Spinal cord (tissue), 10 donors: ENCODE measurements around the gene HYAL2. TPM values are rescaled to one million over a fixed set of nuclear protein-coding genes. Genes with fewer than 3 reads are reported as not detected.

ENCODE experiments used
- DNase-seq, 6 donors: peaks; one replicate each; pipeline versions ENCODE4 v3.0.0 to v3.0.0-alpha.2; 2013 to 2015; ENCODE audit warnings: low spot score in 6 of 6, low read depth in 4 of 6
- H3K27ac ChIP-seq: one replicate; pipeline ENCODE4 v1.5.1; 2013; ENCODE audit warnings: low read depth, low read length, control low read depth
- H3K27me3 ChIP-seq: one replicate; pipeline ENCODE4 v1.6.1; 2013; ENCODE audit warnings: low read length; ENCODE audit not compliant: control insufficient read depth, insufficient read depth
- H3K36me3 ChIP-seq: one replicate; pipeline ENCODE4 v1.6.1; 2013; ENCODE audit warnings: low read length; ENCODE audit not compliant: control insufficient read depth, insufficient read depth
- H3K4me1 ChIP-seq: one replicate; pipeline ENCODE4 v1.6.1; 2013; ENCODE audit warnings: low read length; ENCODE audit not compliant: control insufficient read depth, insufficient read depth
- H3K4me3 ChIP-seq: one replicate; pipeline ENCODE4 v1.5.1; 2013; ENCODE audit warnings: low read depth, low read length, control low read depth
- H3K9me3 ChIP-seq: one replicate; pipeline ENCODE4 v1.6.1; 2013; ENCODE audit warnings: low read length; ENCODE audit not compliant: control insufficient read depth, insufficient read depth
- WGBS: methylation state at CpG from one replicate; pipeline ENCODE4 v1.1.5; 2013; ENCODE audit warnings: missing lambda C conversion rate; ENCODE audit not compliant: insufficient coverage; 5-methylcytosine and 5-hydroxymethylcytosine counted together
- long read RNA-seq, 4 donors: transcript quantifications; one replicate each; lab custom pipeline, GENCODE V29; 2026
- polyA plus RNA-seq, 2 donors: library from polyadenylated mRNA; unstranded; fragments of 120-200 nt; gene quantifications; one replicate each; pipeline ENCODE4 v1.2.1, GENCODE V29; 2013; ENCODE audit not compliant: insufficient read length in 2 of 2
- total RNA-seq, 2 donors: library from RNA; depleted of rRNA in 1 of 2; stranded (reverse); fragments of 120-200 nt in 1 of 2; fragments of >200 nt in 1 of 2; gene quantifications; one replicate each; pipeline versions ENCODE4 v1.2.3 to v1.2.4, GENCODE V29; 2013 to 2014
- donor health status: healthy.

The HYAL2 gene
- total RNA-seq, result 10 to 100 TPM; 30.0 to 92.3 TPM
- polyA plus RNA-seq, result 10 to 100 TPM; 35.9 to 40.3 TPM
- long read RNA-seq, donor 1, full-length matches to known transcripts, result 21 of 26 reads
- long read RNA-seq, donor 1, partial matches to known transcripts, result 5 of 26 reads
- long read RNA-seq, donor 1, other reads (novel, unspliced or antisense), result 0 of 26 reads
- long read RNA-seq, donor 2, full-length matches to known transcripts, result 13 of 13 reads
- long read RNA-seq, donor 2, partial matches to known transcripts, result 0 of 13 reads
- long read RNA-seq, donor 2, other reads (novel, unspliced or antisense), result 0 of 13 reads
- long read RNA-seq, donor 3, full-length matches to known transcripts, result 10 of 10 reads
- long read RNA-seq, donor 3, partial matches to known transcripts, result 0 of 10 reads
- long read RNA-seq, donor 3, other reads (novel, unspliced or antisense), result 0 of 10 reads
- long read RNA-seq, donor 4, full-length matches to known transcripts, result 68 of 73 reads
- long read RNA-seq, donor 4, partial matches to known transcripts, result 5 of 73 reads
- long read RNA-seq, donor 4, other reads (novel, unspliced or antisense), result 0 of 73 reads

GRCh38 chr3:50322386-50323091 is at the start of gene HYAL2:
Gene HYAL2, minus strand, starts transcription at chr3:50322745. Its CDS starts 2,256 bp downstream, at chr3:50320489.
- Histone ChIP-seq H3K9me3 (no peaks in the 10 kb centered on the region), H3K36me3 (peaks cover 62% of the 10 kb centered on the region), H3K4me1 (peaks cover 74% of the 10 kb centered on the region), H3K27ac (peak within 1 kb of the TSS; percentile 96), H3K4me3 (peak within 1 kb of the TSS; percentile 89), H3K27me3 (no peaks in the 10 kb centered on the region)
- WGBS, result 34% methylated on average over 27 of the region's 31 CpGs
- no peak for DNase-seq

GRCh38 chr3:50371133-50371685 is 48.7 kb upstream of the HYAL2 start:
- no peak for DNase-seq
- Histone ChIP-seq H3K4me1 (peaks cover 21% of the 10 kb centered on the region), H3K4me3 (no peak overlapping the region), H3K36me3 (peaks cover 56% of the 10 kb centered on the region), H3K27ac (no peak overlapping the region), H3K9me3 (no peaks in the 10 kb centered on the region), H3K27me3 (no peaks in the 10 kb centered on the region)
- WGBS, result 78% methylated on average over 3 of the region's 3 CpGs

GRCh38 chr3:50370594-50370993 is 48.0 kb upstream of the HYAL2 start:
- H3K4me1 ChIP-seq, result peaks cover 25% of the 10 kb centered on the region
- 53% methylated on average over 4 of the region's 14 CpGs for WGBS
- DNase-seq, result peak in 2 of 6 donors; percentile 81 to 92
- no peaks in the 10 kb centered on the region for H3K9me3 ChIP-seq
- H3K27ac ChIP-seq, result no peak overlapping the region
- H3K36me3 ChIP-seq, result peaks cover 56% of the 10 kb centered on the region
- no peak overlapping the region for H3K4me3 ChIP-seq
- H3K27me3 ChIP-seq, result no peaks in the 10 kb centered on the region

- WGBS, result 77% methylated on average over 9 of the region's 9 CpGs
Observed at GRCh38 chr3:50369012-50369670, 46.6 kb upstream of the HYAL2 start.

GRCh38 chr3:50365842-50366220 is 43.3 kb upstream of the HYAL2 start:
- H3K4me3 ChIP-seq, result no peak overlapping the region

More at GRCh38 chr3:50369012-50369670, 46.6 kb upstream of the HYAL2 start:
- no peaks in the 10 kb centered on the region for H3K9me3 ChIP-seq
- no peak for DNase-seq
- no peaks in the 10 kb centered on the region for H3K27me3 ChIP-seq
- H3K4me1 ChIP-seq, result peaks cover 37% of the 10 kb centered on the region
- peaks cover 53% of the 10 kb centered on the region for H3K36me3 ChIP-seq
- no peak overlapping the region for H3K4me3 ChIP-seq
- no peak overlapping the region for H3K27ac ChIP-seq

GRCh38 chr3:50365080-50365841 is 42.7 kb upstream of the HYAL2 start:
- H3K4me1 ChIP-seq, result peaks cover 19% of the 10 kb centered on the region
- peaks cover 52% of the 10 kb centered on the region for H3K36me3 ChIP-seq
- peak overlapping the region; percentile 58 for H3K4me3 ChIP-seq
- no peaks in the 10 kb centered on the region for H3K27me3 ChIP-seq
- H3K27ac ChIP-seq, result no peak overlapping the region
- WGBS, result 7% methylated on average over 48 of the region's 53 CpGs
- peak in 3 of 6 donors; percentile 38 to 86 (median 80) for DNase-seq
- no peaks in the 10 kb centered on the region for H3K9me3 ChIP-seq

More at GRCh38 chr3:50365842-50366220, 43.3 kb upstream of the HYAL2 start:
- H3K4me1 ChIP-seq, result peaks cover 21% of the 10 kb centered on the region
- H3K27ac ChIP-seq, result no peak overlapping the region
- DNase-seq, result no peak
- H3K27me3 ChIP-seq, result no peaks in the 10 kb centered on the region
- WGBS, result 100% methylated on average over 2 of the region's 5 CpGs
- H3K36me3 ChIP-seq, result peaks cover 52% of the 10 kb centered on the region
- H3K9me3 ChIP-seq, result no peaks in the 10 kb centered on the region

- Histone ChIP-seq H3K36me3 (peaks cover 48% of the 10 kb centered on the region), H3K27ac (peak overlapping the region; percentile 33), H3K4me1 (peaks cover 24% of the 10 kb centered on the region), H3K4me3 (peak overlapping the region; percentile 58), H3K27me3 (no peaks in the 10 kb centered on the region), H3K9me3 (no peaks in the 10 kb centered on the region)
- 13% methylated on average over 45 of the region's 48 CpGs for WGBS
- no peak for DNase-seq
Observed at GRCh38 chr3:50364573-50365079, 42.1 kb upstream of the HYAL2 start.

GRCh38 chr3:50359760-50360110 is 37.2 kb upstream of the HYAL2 start:
- peaks cover 56% of the 10 kb centered on the region for H3K4me1 ChIP-seq
- no peak overlapping the region for H3K27ac ChIP-seq
- DNase-seq, result no peak
- H3K36me3 ChIP-seq, result peaks cover 53% of the 10 kb centered on the region
- no peaks in the 10 kb centered on the region for H3K9me3 ChIP-seq
- peak overlapping the region; percentile 91 for H3K4me3 ChIP-seq
- no peaks in the 10 kb centered on the region for H3K27me3 ChIP-seq
- WGBS, result 13% methylated on average over 5 of the region's 8 CpGs
